Left ventricle myocardium inferior (tissue), 1 donor: Measurements from ENCODE around the gene VRK1. TPM values are rescaled to one million over a fixed set of nuclear protein-coding genes. Genes with fewer than 3 reads are reported as not detected.

Experiments used
- DNase-seq: peaks from one replicate; pipeline ENCODE4 v3.0.0-alpha.2; 2020
- H3K27ac ChIP-seq: fragments of 200-600 bp; replicated peaks from 2 replicates; pipeline ENCODE4 v1.8.0; 2021
- H3K27me3 ChIP-seq: fragments of 200-600 bp; 2 replicates; pipeline ENCODE4 v1.8.0; 2021; ENCODE audit warnings: low read depth
- H3K36me3 ChIP-seq: fragments of 200-600 bp; 2 replicates; pipeline ENCODE4 v1.8.0; 2021
- H3K4me1 ChIP-seq: fragments of 200-600 bp; 2 replicates; pipeline ENCODE4 v1.8.0; 2021
- H3K4me3 ChIP-seq: fragments of 200-600 bp; 2 replicates; pipeline ENCODE4 v1.8.0; 2021; ENCODE audit warnings: mild to moderate bottlenecking, moderate library complexity
- H3K9me3 ChIP-seq: fragments of 200-600 bp; replicated peaks from 2 replicates; pipeline ENCODE4 v1.8.0; 2021
- CTCF ChIP-seq: fragments of 200-600 bp; IDR thresholded peaks from 2 replicates; pipeline ENCODE4 v1.8.0; 2021; ENCODE audit warnings: antibody characterized with exemption, mild to moderate bottlenecking, borderline replicate concordance
- intact Hi-C: fragments of 100-400 bp; cut with micrococcal nuclease; formaldehyde crosslinking; loops from one replicate; pipeline ENCODE4 v1.11.0; 2022
- total RNA-seq: library from RNA; stranded (reverse); fragmentation: NEBNext Ultra II Directional; extraction: Animal tissue kit (Norgen Biotek cat#: 25700); gene quantifications from one replicate; pipeline ENCODE4 v1.2.1, GENCODE V29; 2021
- donor health status: DM: no; HTN: yes; CAD: no; lungs with severe emphysema.

VRK1 gene
- total RNA-seq, 1 donor from 2014 or later, result 6.5 TPM

- TF ChIP-seq CTCF, result no peak
- H3K9me3 ChIP-seq, result no peaks in the 10 kb centered on the region
- H3K36me3 ChIP-seq, result no peaks in the 10 kb centered on the region
- intact Hi-C loops, result no loop called here
- no peak overlapping the region for H3K4me3 ChIP-seq
- no peak overlapping the region for H3K27ac ChIP-seq
- no peak for DNase-seq
- no peaks in the 10 kb centered on the region for H3K4me1 ChIP-seq
- no peaks in the 10 kb centered on the region for H3K27me3 ChIP-seq
These were observed 24.3 kb downstream of the VRK1 start for GRCh38 chr14:96821501-96821900.

- Histone ChIP-seq H3K27me3 (no peaks in the 10 kb centered on the region), H3K9me3 (peaks cover 8% of the 10 kb centered on the region), H3K4me1 (no peaks in the 10 kb centered on the region), H3K4me3 (no peak overlapping the region), H3K36me3 (no peaks in the 10 kb centered on the region), H3K27ac (no peak overlapping the region)
- DNase-seq, result no peak
- TF ChIP-seq CTCF, result no peak
- intact Hi-C loops, result no loop called here
These were observed 26.5 kb downstream of the VRK1 start for GRCh38 chr14:96823652-96824051.

- H3K36me3 ChIP-seq, result no peaks in the 10 kb centered on the region
- no peak for DNase-seq
- H3K4me1 ChIP-seq, result no peaks in the 10 kb centered on the region
- H3K9me3 ChIP-seq, result peaks cover 11% of the 10 kb centered on the region
- no peak overlapping the region for H3K27ac ChIP-seq
- H3K4me3 ChIP-seq, result no peak overlapping the region
- intact Hi-C loops, result no loop called here
- H3K27me3 ChIP-seq, result no peaks in the 10 kb centered on the region
- TF ChIP-seq CTCF, result no peak
These were observed 27.1 kb downstream of the VRK1 start for GRCh38 chr14:96824283-96824682.

GRCh38 chr14:96826818-96827217 lies 29.6 kb downstream of the VRK1 start:
- Histone ChIP-seq H3K36me3 (no peaks in the 10 kb centered on the region), H3K4me1 (no peaks in the 10 kb centered on the region), H3K4me3 (no peak overlapping the region), H3K27me3 (no peaks in the 10 kb centered on the region), H3K27ac (no peak overlapping the region), H3K9me3 (peaks cover 22% of the 10 kb centered on the region)
- TF ChIP-seq CTCF, result no peak
- intact Hi-C loops, result no loop called here
- DNase-seq, result no peak

- DNase-seq, result no peak
- Histone ChIP-seq H3K36me3 (no peaks in the 10 kb centered on the region), H3K4me3 (no peak overlapping the region), H3K4me1 (no peaks in the 10 kb centered on the region), H3K27ac (no peak overlapping the region), H3K9me3 (peaks cover 22% of the 10 kb centered on the region), H3K27me3 (no peaks in the 10 kb centered on the region)
- no peak for TF ChIP-seq CTCF
- intact Hi-C loops, result no loop called here
These were observed 30.1 kb downstream of the VRK1 start for GRCh38 chr14:96827290-96827689.

GRCh38 chr14:96829791-96830190 lies 32.6 kb downstream of the VRK1 start:
- DNase-seq, result no peak
- no peaks in the 10 kb centered on the region for H3K36me3 ChIP-seq
- intact Hi-C loops, result no loop called here
- no peak overlapping the region for H3K27ac ChIP-seq
- H3K9me3 ChIP-seq, result peaks cover 22% of the 10 kb centered on the region
- TF ChIP-seq CTCF, result no peak
- H3K4me3 ChIP-seq, result no peak overlapping the region
- no peaks in the 10 kb centered on the region for H3K27me3 ChIP-seq
- no peaks in the 10 kb centered on the region for H3K4me1 ChIP-seq
